Measurements from ENCODE around the gene RAB4A.
"Not testable (repeated sequence)": the region's sequence is repeated elsewhere in the genome, so short reads cannot be mapped to it uniquely, and the experiment has no call there.

Gene RAB4A

DNA sequence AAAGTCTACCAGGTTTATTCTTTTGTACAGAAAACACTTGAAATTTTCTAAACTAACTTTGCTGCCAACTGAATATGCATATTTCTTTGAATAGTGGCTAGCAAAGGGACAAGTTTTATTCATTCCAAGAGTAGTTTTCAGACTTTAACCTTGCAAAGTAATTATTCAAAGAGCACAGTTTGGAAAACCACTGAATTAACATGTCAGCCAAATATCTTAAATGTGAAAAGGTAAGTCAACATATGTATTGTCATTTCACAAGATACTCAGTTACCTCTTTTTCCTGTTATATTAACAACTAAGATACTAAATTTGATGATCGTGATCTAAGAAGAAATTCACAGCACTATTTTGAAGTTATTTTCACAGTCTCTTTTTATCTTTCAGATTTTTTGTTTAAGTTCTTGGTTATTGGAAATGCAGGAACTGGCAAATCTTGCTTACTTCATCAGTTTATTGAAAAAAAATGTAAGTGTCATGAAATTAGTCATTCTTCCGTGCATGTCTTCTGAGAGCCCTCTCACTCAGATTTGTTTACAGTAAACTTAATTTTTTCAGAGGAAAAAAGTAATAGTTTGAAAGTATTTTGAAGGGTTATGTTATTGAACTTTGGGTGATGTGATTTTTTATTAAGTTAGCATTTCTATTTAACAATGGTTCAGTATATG, 15.3 kb downstream of the RAB4A start:
- no peak overlapping the region for H3K4me3 ChIP-seq (ENCODE audit: low read depth, low read length)
- TF ChIP-seq, protein P1, sequence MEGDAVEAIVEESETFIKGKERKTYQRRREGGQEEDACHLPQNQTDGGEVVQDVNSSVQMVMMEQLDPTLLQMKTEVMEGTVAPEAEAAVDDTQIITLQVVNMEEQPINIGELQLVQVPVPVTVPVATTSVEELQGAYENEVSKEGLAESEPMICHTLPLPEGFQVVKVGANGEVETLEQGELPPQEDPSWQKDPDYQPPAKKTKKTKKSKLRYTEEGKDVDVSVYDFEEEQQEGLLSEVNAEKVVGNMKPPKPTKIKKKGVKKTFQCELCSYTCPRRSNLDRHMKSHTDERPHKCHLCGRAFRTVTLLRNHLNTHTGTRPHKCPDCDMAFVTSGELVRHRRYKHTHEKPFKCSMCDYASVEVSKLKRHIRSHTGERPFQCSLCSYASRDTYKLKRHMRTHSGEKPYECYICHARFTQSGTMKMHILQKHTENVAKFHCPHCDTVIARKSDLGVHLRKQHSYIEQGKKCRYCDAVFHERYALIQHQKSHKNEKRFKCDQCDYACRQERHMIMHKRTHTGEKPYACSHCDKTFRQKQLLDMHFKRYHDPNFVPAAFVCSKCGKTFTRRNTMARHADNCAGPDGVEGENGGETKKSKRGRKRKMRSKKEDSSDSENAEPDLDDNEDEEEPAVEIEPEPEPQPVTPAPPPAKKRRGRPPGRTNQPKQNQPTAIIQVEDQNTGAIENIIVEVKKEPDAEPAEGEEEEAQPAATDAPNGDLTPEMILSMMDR (IDR thresholded peaks at IDR 0.05; ENCODE audit: low read depth, low read length), result no peak

DNA sequence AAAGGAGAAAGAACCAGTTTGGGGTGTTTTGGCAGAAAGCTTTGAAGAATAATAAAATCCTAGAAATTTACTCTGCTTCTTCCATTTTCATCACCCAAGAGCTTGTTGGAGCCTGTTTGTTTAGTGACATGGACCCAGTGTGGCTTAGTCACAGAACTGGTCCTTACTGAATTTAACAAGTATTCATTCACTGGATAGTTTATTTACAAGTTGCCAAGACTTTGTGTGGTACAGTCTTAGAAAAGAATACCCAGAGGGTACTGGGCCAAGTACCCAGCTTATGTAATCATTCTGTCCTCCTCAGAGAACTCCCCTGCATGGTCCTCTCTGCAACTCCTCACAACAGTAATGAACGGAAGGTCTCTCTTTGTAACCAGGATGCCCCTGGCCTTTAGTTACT, 16.4 kb downstream of the RAB4A start:
- TF ChIP-seq, protein P1 (IDR thresholded peaks at IDR 0.05; ENCODE audit: low read depth, low read length), result no peak
- no peak overlapping the region for H3K4me3 ChIP-seq (ENCODE audit: low read depth, low read length)

DNA sequence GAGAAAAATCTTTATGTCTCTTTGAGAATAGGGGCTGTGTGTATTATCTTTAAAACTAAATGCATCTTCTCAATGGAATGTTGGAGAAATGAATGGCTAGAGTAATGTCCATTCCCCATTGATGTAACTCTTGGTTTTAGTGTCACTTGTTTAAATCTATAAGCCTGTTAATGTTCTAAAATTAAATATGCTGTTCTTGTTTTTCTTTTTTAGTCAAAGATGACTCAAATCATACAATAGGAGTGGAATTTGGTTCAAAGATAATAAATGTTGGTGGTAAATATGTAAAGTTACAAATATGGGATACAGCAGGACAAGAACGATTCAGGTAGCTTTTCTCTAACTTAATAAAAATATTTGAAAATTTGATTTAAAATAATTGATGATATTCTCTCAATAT, 17.6 kb downstream of the RAB4A start:
- H3K4me3 ChIP-seq (ENCODE audit: low read depth, low read length), result no peak overlapping the region
- TF ChIP-seq, protein P1 (IDR thresholded peaks at IDR 0.05; ENCODE audit: low read depth, low read length), result no peak

DNA sequence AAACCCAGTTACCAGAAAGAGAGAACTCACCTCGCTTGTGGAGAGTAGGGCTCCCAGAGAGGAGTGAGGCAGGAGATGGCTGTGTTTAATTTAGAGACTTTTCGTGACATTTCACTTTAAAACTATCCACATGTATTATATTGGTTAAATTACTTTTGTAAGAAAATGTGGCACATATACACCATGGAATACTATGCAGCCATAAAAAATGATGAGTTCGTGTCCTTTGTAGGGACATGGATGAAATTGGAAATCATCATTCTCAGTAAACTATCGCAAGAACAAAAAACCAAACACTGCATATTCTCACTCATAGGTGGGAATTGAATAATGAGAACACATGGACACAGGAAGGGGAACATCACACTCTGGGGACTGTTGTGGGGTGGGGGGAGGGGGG, 20.8 kb downstream of the RAB4A start:
- H3K4me3 ChIP-seq (ENCODE audit: low read depth, low read length), result not testable (repeated sequence)

DNA sequence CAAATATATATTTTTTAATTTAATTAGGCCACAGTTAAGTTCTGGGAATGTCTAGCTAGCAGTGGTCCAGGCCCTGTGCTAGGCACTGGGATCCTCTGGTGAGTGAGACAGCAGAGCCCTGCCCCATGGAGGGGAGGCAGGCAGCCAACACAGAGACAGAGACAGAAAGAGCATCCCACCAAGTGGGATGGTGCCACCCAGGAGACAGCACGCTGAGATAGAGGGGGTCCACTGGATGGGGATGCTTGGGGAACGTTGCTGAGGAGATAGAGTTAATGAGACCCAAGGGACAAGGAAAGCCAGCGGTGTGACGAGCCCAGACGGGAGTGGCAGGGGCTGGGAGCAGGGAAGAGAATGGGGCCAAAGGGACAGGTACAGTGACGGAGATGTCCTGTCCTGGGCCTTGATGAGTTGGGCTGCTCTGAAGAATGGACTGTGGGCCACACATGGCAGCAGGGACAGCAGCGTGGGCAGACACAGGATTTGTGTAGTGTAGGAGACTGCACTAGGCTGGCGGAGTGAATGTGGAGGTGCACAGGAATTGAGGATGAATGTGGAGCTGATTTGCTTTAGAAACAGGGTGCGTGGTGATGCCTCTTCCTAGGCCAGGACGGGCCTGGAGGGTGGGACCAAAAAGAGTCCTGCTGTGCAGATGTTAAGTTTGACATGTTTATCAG, 22.8 kb downstream of the RAB4A start:
- no peak overlapping the region for H3K4me3 ChIP-seq (ENCODE audit: low read depth, low read length)
- TF ChIP-seq, protein P1 (IDR thresholded peaks at IDR 0.05; ENCODE audit: low read depth, low read length), result no peak

DNA sequence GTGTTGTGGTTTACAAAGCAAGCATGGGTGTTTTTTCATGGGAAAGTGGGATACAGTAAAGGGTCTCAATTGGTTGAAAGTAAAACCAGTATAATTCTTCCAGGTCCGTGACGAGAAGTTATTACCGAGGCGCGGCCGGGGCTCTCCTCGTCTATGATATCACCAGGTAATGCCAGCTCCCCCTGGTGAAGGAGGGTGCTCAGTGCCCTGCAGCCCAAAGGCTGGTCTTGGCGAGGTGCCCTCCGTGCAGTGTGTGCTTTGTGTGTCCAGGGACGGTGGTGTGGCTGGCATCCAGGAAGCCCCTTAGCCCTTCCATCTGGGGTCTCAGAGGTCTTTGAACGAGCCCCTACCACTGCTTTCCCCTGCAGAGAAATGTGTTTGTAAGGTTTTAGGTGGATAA, 24.8 kb downstream of the RAB4A start:
- TF ChIP-seq, protein P1 (IDR thresholded peaks at IDR 0.05; ENCODE audit: low read depth, low read length), result no peak
- H3K4me3 ChIP-seq (ENCODE audit: low read depth, low read length), result no peak overlapping the region

DNA sequence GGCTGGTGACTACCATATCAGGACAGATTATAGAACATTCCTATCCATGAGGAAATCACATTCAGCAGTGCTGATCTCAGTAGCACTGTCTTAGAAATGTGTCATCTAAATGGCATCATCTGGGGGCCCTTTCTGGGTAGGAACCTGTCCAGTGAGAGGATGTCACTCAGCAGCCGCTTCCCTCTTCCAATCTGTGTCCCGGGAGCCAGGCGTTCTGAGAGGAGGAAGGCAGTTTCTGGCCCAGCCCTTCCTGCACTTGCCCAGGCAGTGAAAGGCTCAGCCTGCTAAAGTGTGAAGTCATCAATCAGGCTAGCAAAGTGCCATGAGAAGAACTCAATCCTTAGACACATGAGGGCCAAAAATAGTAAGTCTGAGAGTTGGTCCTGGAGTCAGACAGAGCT, 25.6 kb downstream of the RAB4A start:
- no peak overlapping the region for H3K4me3 ChIP-seq (ENCODE audit: low read depth, low read length)
- TF ChIP-seq, protein P1 (IDR thresholded peaks at IDR 0.05; ENCODE audit: low read depth, low read length), result no peak
